ENCODE data around the gene LMBR1. TPM values are rescaled to one million over a fixed set of nuclear protein-coding genes. Genes with fewer than 3 reads are reported as not detected.

LMBR1 gene
- total RNA-seq, 2 experiments from 2014 or later, result 42.7 to 50.6 TPM

DNA sequence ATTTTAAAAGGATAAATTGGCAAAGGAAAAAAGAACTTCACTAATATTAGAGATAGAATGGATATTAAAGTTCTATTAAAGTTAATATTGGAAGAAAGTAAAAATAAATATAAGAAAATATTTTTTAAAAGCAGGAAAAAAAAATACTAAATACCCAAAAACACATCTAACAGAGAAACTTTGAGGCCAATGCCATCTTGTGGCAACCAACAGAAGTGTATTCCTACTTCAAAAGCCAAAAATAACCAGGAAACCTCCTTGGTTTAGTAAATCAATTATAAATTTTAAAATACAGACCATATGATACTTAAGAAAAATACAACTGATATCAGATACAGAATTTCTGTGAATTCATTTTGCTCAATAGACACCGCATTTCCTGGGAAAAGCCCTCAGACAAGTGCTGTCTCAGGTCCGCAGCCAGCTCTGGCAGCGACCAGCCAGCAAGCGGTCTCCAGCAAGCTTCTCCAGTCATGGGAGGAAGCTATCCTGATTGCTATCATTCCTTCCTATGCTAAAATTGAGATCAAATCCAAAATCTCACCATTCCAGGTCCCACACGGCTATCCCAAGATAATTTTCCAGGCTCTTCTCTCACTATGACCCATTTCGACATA is 65.3 kb downstream of the LMBR1 start:
- Mint-ChIP-seq H3K9me3 (no peaks in the 10 kb centered on the region), H3K27ac (no peak overlapping the region), H3K36me3 (ENCODE audit: low read depth) (peaks cover 6% of the 10 kb centered on the region), H3K4me3 (no peak overlapping the region), H3K27me3 (no peaks in the 10 kb centered on the region), H3K4me1 (ENCODE audit: low read depth) (no peaks in the 10 kb centered on the region)
- no peak for DNase-seq
- ATAC-seq, result no peak
- intact Hi-C loops (cut with micrococcal nuclease), result loop anchor here (10.0 kb wide), 1 partner anchor 173 kb away; no protein-coding TSS in a partner anchor
- ChIA-PET CTCF (no interaction called here), POLR2A (no interaction called here)
- TF ChIP-seq, protein P1, sequence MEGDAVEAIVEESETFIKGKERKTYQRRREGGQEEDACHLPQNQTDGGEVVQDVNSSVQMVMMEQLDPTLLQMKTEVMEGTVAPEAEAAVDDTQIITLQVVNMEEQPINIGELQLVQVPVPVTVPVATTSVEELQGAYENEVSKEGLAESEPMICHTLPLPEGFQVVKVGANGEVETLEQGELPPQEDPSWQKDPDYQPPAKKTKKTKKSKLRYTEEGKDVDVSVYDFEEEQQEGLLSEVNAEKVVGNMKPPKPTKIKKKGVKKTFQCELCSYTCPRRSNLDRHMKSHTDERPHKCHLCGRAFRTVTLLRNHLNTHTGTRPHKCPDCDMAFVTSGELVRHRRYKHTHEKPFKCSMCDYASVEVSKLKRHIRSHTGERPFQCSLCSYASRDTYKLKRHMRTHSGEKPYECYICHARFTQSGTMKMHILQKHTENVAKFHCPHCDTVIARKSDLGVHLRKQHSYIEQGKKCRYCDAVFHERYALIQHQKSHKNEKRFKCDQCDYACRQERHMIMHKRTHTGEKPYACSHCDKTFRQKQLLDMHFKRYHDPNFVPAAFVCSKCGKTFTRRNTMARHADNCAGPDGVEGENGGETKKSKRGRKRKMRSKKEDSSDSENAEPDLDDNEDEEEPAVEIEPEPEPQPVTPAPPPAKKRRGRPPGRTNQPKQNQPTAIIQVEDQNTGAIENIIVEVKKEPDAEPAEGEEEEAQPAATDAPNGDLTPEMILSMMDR (IDR thresholded peaks at IDR 0.05), result peak; percentile 77

GRCh38 chr7:156823435-156823834 is 69.5 kb downstream of the LMBR1 start:
- no peak for DNase-seq
- peaks cover 2% of the 10 kb centered on the region for H3K36me3 Mint-ChIP-seq (ENCODE audit: low read depth)
- no peaks in the 10 kb centered on the region for H3K9me3 Mint-ChIP-seq
- H3K27ac Mint-ChIP-seq, result no peak overlapping the region
- TF ChIP-seq, protein P1 (IDR thresholded peaks at IDR 0.05), result no peak
- no peaks in the 10 kb centered on the region for H3K27me3 Mint-ChIP-seq
- intact Hi-C loops (cut with micrococcal nuclease), result loop anchor here (10.0 kb wide), 1 partner anchor 169 kb away; no protein-coding TSS in a partner anchor
- H3K4me1 Mint-ChIP-seq (ENCODE audit: low read depth), result no peaks in the 10 kb centered on the region
- no peak for ATAC-seq
- no peak overlapping the region for H3K4me3 Mint-ChIP-seq
- POLR2A ChIA-PET, result no interaction called here
- CTCF ChIA-PET, result no interaction called here

- Mint-ChIP-seq H3K4me1 (ENCODE audit: low read depth) (no peaks in the 10 kb centered on the region), H3K4me3 (no peak overlapping the region), H3K9me3 (no peaks in the 10 kb centered on the region), H3K36me3 (ENCODE audit: low read depth) (peaks cover 2% of the 10 kb centered on the region), H3K27ac (no peak overlapping the region), H3K27me3 (no peaks in the 10 kb centered on the region)
- CTCF ChIA-PET, result interaction anchor here (1.0 to 1.2 kb wide), 2 partner anchors 42 to 207 kb away, joined by 3 to 8 read pairs; no protein-coding TSS in a partner anchor
- ATAC-seq (no peak), DNase-seq (no peak)
- POLR2A ChIA-PET, result no interaction called here
- TF ChIP-seq, protein P1 (IDR thresholded peaks at IDR 0.05), result peak; percentile 62
- intact Hi-C loops (cut with micrococcal nuclease), result loop anchor here (10.0 kb wide), 1 partner anchor 166 kb away; no protein-coding TSS in a partner anchor
Observed at GRCh38 chr7:156820445-156821063, 72.4 kb downstream of the LMBR1 start.

- Mint-ChIP-seq H3K9me3 (no peaks in the 10 kb centered on the region), H3K4me1 (ENCODE audit: low read depth) (no peaks in the 10 kb centered on the region), H3K36me3 (ENCODE audit: low read depth) (peaks cover 2% of the 10 kb centered on the region), H3K27ac (no peak overlapping the region), H3K27me3 (no peaks in the 10 kb centered on the region), H3K4me3 (no peak overlapping the region)
- intact Hi-C loops (cut with micrococcal nuclease), result loop anchor here (10.0 kb wide), 2 partner anchors 165 to 1015 kb away; no protein-coding TSS in a partner anchor
- no peak for ATAC-seq
- ChIA-PET CTCF (interaction anchor here (0.8 to 1.2 kb wide), 3 partner anchors 9 to 206 kb away, joined by 3 to 8 read pairs (median 3); no protein-coding TSS in a partner anchor), POLR2A (no interaction called here)
- TF ChIP-seq, protein P1 (IDR thresholded peaks at IDR 0.05), result no peak
- DNase-seq, result no peak
Observed at GRCh38 chr7:156819733-156820295, 73.2 kb downstream of the LMBR1 start.

GRCh38 chr7:156818133-156818532 is 74.8 kb downstream of the LMBR1 start:
- H3K36me3 Mint-ChIP-seq (ENCODE audit: low read depth), result peaks cover 5% of the 10 kb centered on the region
- no peak overlapping the region for H3K27ac Mint-ChIP-seq
- H3K4me1 Mint-ChIP-seq (ENCODE audit: low read depth), result no peaks in the 10 kb centered on the region
- intact Hi-C loops (cut with micrococcal nuclease), result loop anchor here (10.0 kb wide), 1 partner anchor 1013 kb away; no protein-coding TSS in a partner anchor
- CTCF ChIA-PET, result interaction anchor here (1.3 kb wide), 1 partner anchor 43 kb away, joined by 3 read pairs; no protein-coding TSS in a partner anchor
- TF ChIP-seq, protein P1 (IDR thresholded peaks at IDR 0.05), result no peak
- no peaks in the 10 kb centered on the region for H3K27me3 Mint-ChIP-seq
- DNase-seq, result no peak
- no peaks in the 10 kb centered on the region for H3K9me3 Mint-ChIP-seq
- no peak overlapping the region for H3K4me3 Mint-ChIP-seq
- no peak for ATAC-seq
- POLR2A ChIA-PET, result no interaction called here
